ENCODE results near the gene LRP1. TPM values are rescaled to one million over a fixed set of nuclear protein-coding genes. Genes with fewer than 3 reads are reported as not detected.

LRP1 gene
- total RNA-seq, 1 experiment from 2014 or later: 14.7 TPM

- ATAC-seq: no peak
- intact Hi-C loops (cut with micrococcal nuclease): no loop called here
- H3K36me3 ChIP-seq (ENCODE audit: low read depth, low read length): no peaks in the 10 kb centered on the region
- no peak overlapping the region for H3K4me3 ChIP-seq (ENCODE audit: low read length)
- no peaks in the 10 kb centered on the region for H3F3A ChIP-seq (ENCODE audit: low read length, unreplicated experiment)
- H3K9me2 ChIP-seq (replicated peaks; ENCODE audit: low read length): no peaks in the 10 kb centered on the region
- H3K9ac ChIP-seq (ENCODE audit: low read length): no peak overlapping the region
- no peak overlapping the region for H2AFZ ChIP-seq (ENCODE audit: low read length)
- no peak for DNase-seq
- ChIA-PET CTCF (no interaction called here), POLR2A (ENCODE audit: unreplicated experiment) (no interaction called here)
- TF ChIP-seq CTCF (conservative IDR thresholded peaks at IDR 0.05; ENCODE audit: low read depth, low read length) (no peak), EZH2phosphoT487 (IDR thresholded peaks at IDR 0.05; ENCODE audit: borderline replicate concordance, low read length) (no peak), EZH2 (IDR thresholded peaks at IDR 0.05; ENCODE audit: low read length, unreplicated experiment) (no peak)
- H3K79me2 ChIP-seq (ENCODE audit: low read length): peaks cover 4% of the 10 kb centered on the region; the same call in 1 of the 2 replicates
- H3K27me3 ChIP-seq (ENCODE audit: low read length): no peaks in the 10 kb centered on the region
- no peaks in the 10 kb centered on the region for H4K20me1 ChIP-seq (ENCODE audit: low read length)
- peaks cover 18% of the 10 kb centered on the region; the same call in 1 of the 2 replicates for H3K4me1 ChIP-seq (ENCODE audit: insufficient read depth, low read length)
- H3K9me3 ChIP-seq (ENCODE audit: low read length): no peaks in the 10 kb centered on the region
- H3K4me2 ChIP-seq (ENCODE audit: low read length): no peak overlapping the region
- BruUV-seq (replicated peaks): no TSS peak
- no peak overlapping the region for H3K27ac ChIP-seq (ENCODE audit: low read length)
Measured at GRCh38 chr12:57130941-57131340, 2.7 kb downstream of the LRP1 start.

GRCh38 chr12:57131896-57132744, 3.8 kb downstream of the LRP1 start:
- POLR2A ChIA-PET (ENCODE audit: unreplicated experiment): no interaction called here
- CTCF ChIA-PET: no interaction called here
- no peak overlapping the region for H3K27ac ChIP-seq (ENCODE audit: low read length)
- TF ChIP-seq EZH2phosphoT487 (IDR thresholded peaks at IDR 0.05; ENCODE audit: borderline replicate concordance, low read length) (no peak), CTCF (conservative IDR thresholded peaks at IDR 0.05; ENCODE audit: low read depth, low read length) (no peak), EZH2 (IDR thresholded peaks at IDR 0.05; ENCODE audit: low read length, unreplicated experiment) (no peak)
- H3K4me1 ChIP-seq (ENCODE audit: insufficient read depth, low read length): peaks cover 12% of the 10 kb centered on the region; the same call in 1 of the 2 replicates
- H3K79me2 ChIP-seq (ENCODE audit: low read length): peaks cover 4% of the 10 kb centered on the region; the same call in 1 of the 2 replicates
- H4K20me1 ChIP-seq (ENCODE audit: low read length): no peaks in the 10 kb centered on the region
- no peaks in the 10 kb centered on the region for H3F3A ChIP-seq (ENCODE audit: low read length, unreplicated experiment)
- H3K36me3 ChIP-seq (ENCODE audit: low read depth, low read length): no peaks in the 10 kb centered on the region
- ATAC-seq: no peak
- intact Hi-C loops (cut with micrococcal nuclease): no loop called here
- H2AFZ ChIP-seq (ENCODE audit: low read length): no peak overlapping the region
- H3K9me2 ChIP-seq (replicated peaks; ENCODE audit: low read length): no peaks in the 10 kb centered on the region
- no peaks in the 10 kb centered on the region for H3K9me3 ChIP-seq (ENCODE audit: low read length)
- BruUV-seq (replicated peaks): no TSS peak
- no peak overlapping the region for H3K9ac ChIP-seq (ENCODE audit: low read length)
- H3K4me3 ChIP-seq (ENCODE audit: low read length): no peak overlapping the region
- H3K27me3 ChIP-seq (ENCODE audit: low read length): no peaks in the 10 kb centered on the region
- DNase-seq: no peak
- H3K4me2 ChIP-seq (ENCODE audit: low read length): no peak overlapping the region

- Histone ChIP-seq H3K4me3 (ENCODE audit: low read length) (no peak overlapping the region), H4K20me1 (ENCODE audit: low read length) (no peaks in the 10 kb centered on the region), H3K36me3 (ENCODE audit: low read depth, low read length) (no peaks in the 10 kb centered on the region), H3K4me2 (ENCODE audit: low read length) (no peak overlapping the region), H3K9me3 (ENCODE audit: low read length) (no peaks in the 10 kb centered on the region), H3K9me2 (replicated peaks; ENCODE audit: low read length) (no peaks in the 10 kb centered on the region), H2AFZ (ENCODE audit: low read length) (no peak overlapping the region), H3F3A (ENCODE audit: low read length, unreplicated experiment) (no peaks in the 10 kb centered on the region), H3K4me1 (ENCODE audit: insufficient read depth, low read length) (peaks cover 8% of the 10 kb centered on the region; the same call in 1 of the 2 replicates), H3K9ac (ENCODE audit: low read length) (no peak overlapping the region), H3K79me2 (ENCODE audit: low read length) (peaks cover 4% of the 10 kb centered on the region; the same call in 1 of the 2 replicates), H3K27ac (ENCODE audit: low read length) (no peak overlapping the region), H3K27me3 (ENCODE audit: low read length) (no peaks in the 10 kb centered on the region)
- ChIA-PET CTCF (no interaction called here), POLR2A (ENCODE audit: unreplicated experiment) (no interaction called here)
- no peak for DNase-seq
- intact Hi-C loops (cut with micrococcal nuclease): no loop called here
- no peak for ATAC-seq
- BruUV-seq (replicated peaks): no TSS peak
- TF ChIP-seq CTCF (conservative IDR thresholded peaks at IDR 0.05; ENCODE audit: low read depth, low read length) (no peak), EZH2phosphoT487 (IDR thresholded peaks at IDR 0.05; ENCODE audit: borderline replicate concordance, low read length) (no peak), EZH2 (IDR thresholded peaks at IDR 0.05; ENCODE audit: low read length, unreplicated experiment) (no peak)
Measured at GRCh38 chr12:57133013-57133569, 4.8 kb downstream of the LRP1 start.
